ENCODE results near the gene KRT1. TPM values are rescaled to one million over a fixed set of nuclear protein-coding genes. Genes with fewer than 3 reads are reported as not detected.

Gene KRT1
- total and polyA plus RNA-seq, 10 of the 15 experiments (the other 5 are each of a cell fraction or from before 2014, with no cell fraction given), result not detected

DNA sequence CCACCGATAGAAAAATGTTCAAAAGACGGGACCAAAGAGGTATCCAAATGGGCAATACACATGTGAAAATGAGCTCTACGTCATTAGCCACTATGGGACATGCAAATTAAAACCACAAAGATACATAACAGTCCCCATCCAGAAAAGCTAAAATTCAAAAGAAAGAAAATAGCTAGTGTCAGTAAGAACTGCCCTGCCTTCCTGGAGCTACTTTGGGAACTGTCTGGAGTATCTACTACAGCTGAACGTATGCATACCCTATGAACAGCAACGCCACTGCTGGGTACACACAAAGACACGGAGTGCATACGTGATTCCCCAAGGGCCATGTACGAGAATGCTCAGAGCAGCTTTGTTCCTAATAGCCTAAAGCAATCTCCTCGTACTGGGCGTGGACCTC, 48.9 kb upstream of the KRT1 start (continued):
- TF ChIP-seq, protein P1, sequence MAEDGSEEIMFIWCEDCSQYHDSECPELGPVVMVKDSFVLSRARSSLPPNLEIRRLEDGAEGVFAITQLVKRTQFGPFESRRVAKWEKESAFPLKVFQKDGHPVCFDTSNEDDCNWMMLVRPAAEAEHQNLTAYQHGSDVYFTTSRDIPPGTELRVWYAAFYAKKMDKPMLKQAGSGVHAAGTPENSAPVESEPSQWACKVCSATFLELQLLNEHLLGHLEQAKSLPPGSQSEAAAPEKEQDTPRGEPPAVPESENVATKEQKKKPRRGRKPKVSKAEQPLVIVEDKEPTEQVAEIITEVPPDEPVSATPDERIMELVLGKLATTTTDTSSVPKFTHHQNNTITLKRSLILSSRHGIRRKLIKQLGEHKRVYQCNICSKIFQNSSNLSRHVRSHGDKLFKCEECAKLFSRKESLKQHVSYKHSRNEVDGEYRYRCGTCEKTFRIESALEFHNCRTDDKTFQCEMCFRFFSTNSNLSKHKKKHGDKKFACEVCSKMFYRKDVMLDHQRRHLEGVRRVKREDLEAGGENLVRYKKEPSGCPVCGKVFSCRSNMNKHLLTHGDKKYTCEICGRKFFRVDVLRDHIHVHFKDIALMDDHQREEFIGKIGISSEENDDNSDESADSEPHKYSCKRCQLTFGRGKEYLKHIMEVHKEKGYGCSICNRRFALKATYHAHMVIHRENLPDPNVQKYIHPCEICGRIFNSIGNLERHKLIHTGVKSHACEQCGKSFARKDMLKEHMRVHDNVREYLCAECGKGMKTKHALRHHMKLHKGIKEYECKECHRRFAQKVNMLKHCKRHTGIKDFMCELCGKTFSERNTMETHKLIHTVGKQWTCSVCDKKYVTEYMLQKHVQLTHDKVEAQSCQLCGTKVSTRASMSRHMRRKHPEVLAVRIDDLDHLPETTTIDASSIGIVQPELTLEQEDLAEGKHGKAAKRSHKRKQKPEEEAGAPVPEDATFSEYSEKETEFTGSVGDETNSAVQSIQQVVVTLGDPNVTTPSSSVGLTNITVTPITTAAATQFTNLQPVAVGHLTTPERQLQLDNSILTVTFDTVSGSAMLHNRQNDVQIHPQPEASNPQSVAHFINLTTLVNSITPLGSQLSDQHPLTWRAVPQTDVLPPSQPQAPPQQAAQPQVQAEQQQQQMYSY (CRISPR knock-in tag; IDR thresholded peaks at IDR 0.05), result no peak
- TF ChIP-seq, protein P2, sequence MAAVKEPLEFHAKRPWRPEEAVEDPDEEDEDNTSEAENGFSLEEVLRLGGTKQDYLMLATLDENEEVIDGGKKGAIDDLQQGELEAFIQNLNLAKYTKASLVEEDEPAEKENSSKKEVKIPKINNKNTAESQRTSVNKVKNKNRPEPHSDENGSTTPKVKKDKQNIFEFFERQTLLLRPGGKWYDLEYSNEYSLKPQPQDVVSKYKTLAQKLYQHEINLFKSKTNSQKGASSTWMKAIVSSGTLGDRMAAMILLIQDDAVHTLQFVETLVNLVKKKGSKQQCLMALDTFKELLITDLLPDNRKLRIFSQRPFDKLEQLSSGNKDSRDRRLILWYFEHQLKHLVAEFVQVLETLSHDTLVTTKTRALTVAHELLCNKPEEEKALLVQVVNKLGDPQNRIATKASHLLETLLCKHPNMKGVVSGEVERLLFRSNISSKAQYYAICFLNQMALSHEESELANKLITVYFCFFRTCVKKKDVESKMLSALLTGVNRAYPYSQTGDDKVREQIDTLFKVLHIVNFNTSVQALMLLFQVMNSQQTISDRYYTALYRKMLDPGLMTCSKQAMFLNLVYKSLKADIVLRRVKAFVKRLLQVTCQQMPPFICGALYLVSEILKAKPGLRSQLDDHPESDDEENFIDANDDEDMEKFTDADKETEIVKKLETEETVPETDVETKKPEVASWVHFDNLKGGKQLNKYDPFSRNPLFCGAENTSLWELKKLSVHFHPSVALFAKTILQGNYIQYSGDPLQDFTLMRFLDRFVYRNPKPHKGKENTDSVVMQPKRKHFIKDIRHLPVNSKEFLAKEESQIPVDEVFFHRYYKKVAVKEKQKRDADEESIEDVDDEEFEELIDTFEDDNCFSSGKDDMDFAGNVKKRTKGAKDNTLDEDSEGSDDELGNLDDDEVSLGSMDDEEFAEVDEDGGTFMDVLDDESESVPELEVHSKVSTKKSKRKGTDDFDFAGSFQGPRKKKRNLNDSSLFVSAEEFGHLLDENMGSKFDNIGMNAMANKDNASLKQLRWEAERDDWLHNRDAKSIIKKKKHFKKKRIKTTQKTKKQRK (IDR thresholded peaks at IDR 0.05; ENCODE audit: low read depth, low read length), result no peak

DNA sequence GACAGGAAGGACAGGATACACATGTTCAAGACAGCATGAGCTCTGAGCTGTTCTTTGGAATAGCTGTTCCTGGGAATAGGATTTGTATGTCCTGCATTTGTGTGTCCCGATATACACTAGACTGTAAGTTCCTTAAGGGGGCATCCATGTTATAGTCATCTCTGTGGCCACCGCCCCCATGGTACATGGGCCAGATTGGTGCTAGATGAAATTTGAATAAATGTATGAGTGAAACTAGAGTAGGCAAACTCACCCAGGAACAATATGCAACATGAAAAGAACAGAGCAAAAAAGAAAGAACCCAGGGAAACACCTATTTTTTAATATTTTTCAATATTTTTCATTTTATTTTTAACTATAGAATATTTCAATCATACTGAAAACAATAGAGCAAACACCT, 48.2 kb upstream of the KRT1 start:
- no TSS peak for BruUV-seq (replicated peaks)
- intact Hi-C loops (cut with micrococcal nuclease; ENCODE audit: unreplicated experiment), result no loop called here
- in situ Hi-C loops (cut with MboI), result no loop called here
- ChIA-PET CTCF (interaction anchor here (0.7 kb wide), 1 partner anchor 553 kb away, joined by 3 read pairs; no protein-coding TSS in a partner anchor), POLR2A (no interaction called here), SMC1A (ENCODE audit: uncharacterized antibody, unreplicated experiment) (interaction anchor here (1.0 kb wide), 1 partner anchor 21 kb away, joined by 3 read pairs; no protein-coding TSS in a partner anchor), RAD21 (ENCODE audit: unreplicated experiment) (no interaction called here)
- Histone ChIP-seq H3K9me3 (replicated peaks; ENCODE audit: control insufficient read depth, insufficient read depth, low read length) (no peaks in the 10 kb centered on the region), H3K4me2 (ENCODE audit: control insufficient read depth, insufficient read depth) (no peak overlapping the region), H4K20me1 (ENCODE audit: control insufficient read depth, insufficient read depth) (no peaks in the 10 kb centered on the region), H2AFZ (ENCODE audit: control insufficient read depth, low read depth, low read length) (no peak overlapping the region), H3K79me2 (ENCODE audit: control insufficient read depth, insufficient read depth, low read length) (no peaks in the 10 kb centered on the region), H3K27ac (ENCODE audit: control insufficient read depth, insufficient read depth) (no peak overlapping the region), H3K27me3 (replicated peaks in 1 of 2; ENCODE audit: control insufficient read depth in 2 of 2, insufficient read depth in 2 of 2, low read length in 1 of 2) (peaks cover 2 to 3% of the 10 kb centered on the region in 2 experiments; a peak in 1 of 4 replicates), H3K36me3 (ENCODE audit: control insufficient read depth in 2 of 2, insufficient read depth in 2 of 2, low read length in 1 of 2) (no peaks in the 10 kb centered on the region), H3K4me1 (ENCODE audit: control insufficient read depth, insufficient read depth, low read length) (no peaks in the 10 kb centered on the region), H3K9ac (ENCODE audit: control insufficient read depth, insufficient read depth, low read length) (no peak overlapping the region), H3K4me3 (no peak overlapping the region)
- no peak for ATAC-seq
- WGBS (ENCODE audit: insufficient coverage, insufficient replicate concordance, low lambda C conversion rate, missing lambda C conversion rate), result 16% methylated on average over 2 of the region's 2 CpGs
- DNase-seq (ENCODE audit: low read depth, low spot score), result no peak
- no peak for FAIRE-seq
- TF ChIP-seq, protein P3, sequence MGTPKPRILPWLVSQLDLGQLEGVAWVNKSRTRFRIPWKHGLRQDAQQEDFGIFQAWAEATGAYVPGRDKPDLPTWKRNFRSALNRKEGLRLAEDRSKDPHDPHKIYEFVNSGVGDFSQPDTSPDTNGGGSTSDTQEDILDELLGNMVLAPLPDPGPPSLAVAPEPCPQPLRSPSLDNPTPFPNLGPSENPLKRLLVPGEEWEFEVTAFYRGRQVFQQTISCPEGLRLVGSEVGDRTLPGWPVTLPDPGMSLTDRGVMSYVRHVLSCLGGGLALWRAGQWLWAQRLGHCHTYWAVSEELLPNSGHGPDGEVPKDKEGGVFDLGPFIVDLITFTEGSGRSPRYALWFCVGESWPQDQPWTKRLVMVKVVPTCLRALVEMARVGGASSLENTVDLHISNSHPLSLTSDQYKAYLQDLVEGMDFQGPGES (IDR thresholded peaks at IDR 0.05), result no peak
- no peak for TF ChIP-seq MEF2B (IDR thresholded peaks at IDR 0.05; ENCODE audit: partially characterized antibody, poor library complexity, severe bottlenecking)
- TF ChIP-seq MTA3 (IDR thresholded peaks at IDR 0.05; ENCODE audit: borderline replicate concordance, low read length), result no peak
- no peak for TF ChIP-seq TAF1 (IDR thresholded peaks at IDR 0.05; ENCODE audit: borderline replicate concordance, low read depth, low read length)
- TF ChIP-seq, protein P4, sequence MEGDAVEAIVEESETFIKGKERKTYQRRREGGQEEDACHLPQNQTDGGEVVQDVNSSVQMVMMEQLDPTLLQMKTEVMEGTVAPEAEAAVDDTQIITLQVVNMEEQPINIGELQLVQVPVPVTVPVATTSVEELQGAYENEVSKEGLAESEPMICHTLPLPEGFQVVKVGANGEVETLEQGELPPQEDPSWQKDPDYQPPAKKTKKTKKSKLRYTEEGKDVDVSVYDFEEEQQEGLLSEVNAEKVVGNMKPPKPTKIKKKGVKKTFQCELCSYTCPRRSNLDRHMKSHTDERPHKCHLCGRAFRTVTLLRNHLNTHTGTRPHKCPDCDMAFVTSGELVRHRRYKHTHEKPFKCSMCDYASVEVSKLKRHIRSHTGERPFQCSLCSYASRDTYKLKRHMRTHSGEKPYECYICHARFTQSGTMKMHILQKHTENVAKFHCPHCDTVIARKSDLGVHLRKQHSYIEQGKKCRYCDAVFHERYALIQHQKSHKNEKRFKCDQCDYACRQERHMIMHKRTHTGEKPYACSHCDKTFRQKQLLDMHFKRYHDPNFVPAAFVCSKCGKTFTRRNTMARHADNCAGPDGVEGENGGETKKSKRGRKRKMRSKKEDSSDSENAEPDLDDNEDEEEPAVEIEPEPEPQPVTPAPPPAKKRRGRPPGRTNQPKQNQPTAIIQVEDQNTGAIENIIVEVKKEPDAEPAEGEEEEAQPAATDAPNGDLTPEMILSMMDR (IDR thresholded peaks at IDR 0.05 in 2 of 3, conservative IDR thresholded peaks at IDR 0.05 in 1 of 3; ENCODE audit: control insufficient read depth in 2 of 3, extremely low read depth in 1 of 3, insufficient read depth in 1 of 3, low read depth in 3 of 3, low read length in 3 of 3), result no peak
- TF ChIP-seq STAT1 (conservative IDR thresholded peaks at IDR 0.05), result no peak
- TF ChIP-seq NFIC (IDR thresholded peaks at IDR 0.05; ENCODE audit: low read depth, low read length), result no peak
- TF ChIP-seq CEBPB (IDR thresholded peaks at IDR 0.05; ENCODE audit: borderline replicate concordance in 1 of 2, low read depth in 2 of 2, low read length in 2 of 2), result no peak
- no peak for TF ChIP-seq PAX8 (IDR thresholded peaks at IDR 0.05)

Data from GM12878 (cell line).